ENCODE data around the gene ELF1. TPM values are rescaled to one million over a fixed set of nuclear protein-coding genes. Genes with fewer than 3 reads are reported as not detected.

ELF1 gene
- polyA plus RNA-seq, 1 of the 3 experiments (the other 2 are of a cell fraction) = 11.1 TPM

DNA sequence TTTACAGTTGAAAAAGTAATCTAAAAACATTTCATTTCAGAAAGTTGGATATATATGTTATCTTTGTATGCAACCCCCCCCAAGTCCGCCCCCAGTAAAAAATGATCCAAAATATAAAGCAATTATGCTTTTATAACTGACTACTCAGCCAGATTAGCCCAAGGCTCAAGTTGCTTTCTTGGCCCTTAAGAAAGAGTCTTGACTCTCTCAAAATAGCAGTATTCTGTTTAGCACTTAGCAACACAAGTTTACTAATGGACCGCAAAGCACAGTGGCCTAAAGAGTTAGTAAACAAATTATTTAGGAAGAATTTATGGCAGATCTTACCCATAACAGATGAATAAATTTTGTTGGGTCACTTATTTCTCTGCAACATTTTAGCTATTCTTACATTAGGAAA is 86.9 kb downstream of the ELF1 start:
- 97% methylated on average over 2 of the region's 2 CpGs for WGBS (ENCODE audit: low lambda C conversion rate)
- Histone ChIP-seq H3K27me3 (ENCODE audit: insufficient read depth) (no peaks in the 10 kb centered on the region), H3K9ac (no peak overlapping the region), H3K27ac (ENCODE audit: low read depth in 2 of 2, low read length in 1 of 2) (no peak overlapping the region), H3K4me3 (ENCODE audit: low read depth in 2 of 2, low read length in 1 of 2) (no peak overlapping the region), H3K4me1 (ENCODE audit: control insufficient read depth in 1 of 2, insufficient read depth in 2 of 2, low read depth in 1 of 2, low read length in 1 of 2) (no peaks in the 10 kb centered on the region; a peak in 1 of 4 replicates), H3K79me2 (ENCODE audit: insufficient read depth) (no peaks in the 10 kb centered on the region), H2AFZ (ENCODE audit: low read depth) (no peak overlapping the region), H3K9me2 (no peaks in the 10 kb centered on the region), H3K4me2 (no peak overlapping the region), H4K20me1 (ENCODE audit: insufficient read depth) (no peaks in the 10 kb centered on the region), H3K36me3 (replicated peaks in 1 of 2; ENCODE audit: control insufficient read depth in 1 of 2, insufficient read depth in 2 of 2, low read length in 1 of 2) (peaks cover 12 to 13% of the 10 kb centered on the region in 2 experiments), H3F3A (replicated peaks; ENCODE audit: insufficient read depth) (no peaks in the 10 kb centered on the region), H3K9me3 (no peaks in the 10 kb centered on the region)
- POLR2A ChIA-PET = no interaction called here
- CTCF ChIA-PET = no interaction called here
- TF ChIP-seq MXI1 (IDR thresholded peaks at IDR 0.05; ENCODE audit: low read depth, low read length) (no peak), ELF1 (IDR thresholded peaks at IDR 0.05) (no peak), GATA2 (CRISPR knock-in tag; IDR thresholded peaks at IDR 0.05) (no peak), RFX5 (IDR thresholded peaks at IDR 0.05; ENCODE audit: low read length) (no peak), TEAD4 (IDR thresholded peaks at IDR 0.05; ENCODE audit: borderline replicate concordance, insufficient read depth) (no peak), SMC3 (IDR thresholded peaks at IDR 0.05; ENCODE audit: low read depth, low read length) (no peak), RAD21 (IDR thresholded peaks at IDR 0.05; ENCODE audit: low read length) (no peak), RCOR1 (IDR thresholded peaks at IDR 0.05; ENCODE audit: low read length) (no peak), GABPA (IDR thresholded peaks at IDR 0.05; ENCODE audit: low read depth) (no peak), EZH2phosphoT487 (IDR thresholded peaks at IDR 0.05; ENCODE audit: borderline replicate concordance, low read depth) (no peak), FOXM1 (IDR thresholded peaks at IDR 0.05; ENCODE audit: low read depth) (no peak), YY1 (IDR thresholded peaks at IDR 0.05; ENCODE audit: low read depth) (no peak), SIN3A (IDR thresholded peaks at IDR 0.05; ENCODE audit: borderline replicate concordance, low read depth, low read length) (no peak), CHD2 (IDR thresholded peaks at IDR 0.05; ENCODE audit: low read length, partially characterized antibody) (no peak), FOSL2 (IDR thresholded peaks at IDR 0.05; ENCODE audit: borderline replicate concordance, low read depth) (no peak), POLR2AphosphoS5 (IDR thresholded peaks at IDR 0.05; ENCODE audit: low read depth, low read length) (no peak)
- TF ChIP-seq, protein P1, sequence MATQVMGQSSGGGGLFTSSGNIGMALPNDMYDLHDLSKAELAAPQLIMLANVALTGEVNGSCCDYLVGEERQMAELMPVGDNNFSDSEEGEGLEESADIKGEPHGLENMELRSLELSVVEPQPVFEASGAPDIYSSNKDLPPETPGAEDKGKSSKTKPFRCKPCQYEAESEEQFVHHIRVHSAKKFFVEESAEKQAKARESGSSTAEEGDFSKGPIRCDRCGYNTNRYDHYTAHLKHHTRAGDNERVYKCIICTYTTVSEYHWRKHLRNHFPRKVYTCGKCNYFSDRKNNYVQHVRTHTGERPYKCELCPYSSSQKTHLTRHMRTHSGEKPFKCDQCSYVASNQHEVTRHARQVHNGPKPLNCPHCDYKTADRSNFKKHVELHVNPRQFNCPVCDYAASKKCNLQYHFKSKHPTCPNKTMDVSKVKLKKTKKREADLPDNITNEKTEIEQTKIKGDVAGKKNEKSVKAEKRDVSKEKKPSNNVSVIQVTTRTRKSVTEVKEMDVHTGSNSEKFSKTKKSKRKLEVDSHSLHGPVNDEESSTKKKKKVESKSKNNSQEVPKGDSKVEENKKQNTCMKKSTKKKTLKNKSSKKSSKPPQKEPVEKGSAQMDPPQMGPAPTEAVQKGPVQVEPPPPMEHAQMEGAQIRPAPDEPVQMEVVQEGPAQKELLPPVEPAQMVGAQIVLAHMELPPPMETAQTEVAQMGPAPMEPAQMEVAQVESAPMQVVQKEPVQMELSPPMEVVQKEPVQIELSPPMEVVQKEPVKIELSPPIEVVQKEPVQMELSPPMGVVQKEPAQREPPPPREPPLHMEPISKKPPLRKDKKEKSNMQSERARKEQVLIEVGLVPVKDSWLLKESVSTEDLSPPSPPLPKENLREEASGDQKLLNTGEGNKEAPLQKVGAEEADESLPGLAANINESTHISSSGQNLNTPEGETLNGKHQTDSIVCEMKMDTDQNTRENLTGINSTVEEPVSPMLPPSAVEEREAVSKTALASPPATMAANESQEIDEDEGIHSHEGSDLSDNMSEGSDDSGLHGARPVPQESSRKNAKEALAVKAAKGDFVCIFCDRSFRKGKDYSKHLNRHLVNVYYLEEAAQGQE (IDR thresholded peaks at IDR 0.05; ENCODE audit: low read depth, low read length) = no peak
- TF ChIP-seq, protein P2, sequence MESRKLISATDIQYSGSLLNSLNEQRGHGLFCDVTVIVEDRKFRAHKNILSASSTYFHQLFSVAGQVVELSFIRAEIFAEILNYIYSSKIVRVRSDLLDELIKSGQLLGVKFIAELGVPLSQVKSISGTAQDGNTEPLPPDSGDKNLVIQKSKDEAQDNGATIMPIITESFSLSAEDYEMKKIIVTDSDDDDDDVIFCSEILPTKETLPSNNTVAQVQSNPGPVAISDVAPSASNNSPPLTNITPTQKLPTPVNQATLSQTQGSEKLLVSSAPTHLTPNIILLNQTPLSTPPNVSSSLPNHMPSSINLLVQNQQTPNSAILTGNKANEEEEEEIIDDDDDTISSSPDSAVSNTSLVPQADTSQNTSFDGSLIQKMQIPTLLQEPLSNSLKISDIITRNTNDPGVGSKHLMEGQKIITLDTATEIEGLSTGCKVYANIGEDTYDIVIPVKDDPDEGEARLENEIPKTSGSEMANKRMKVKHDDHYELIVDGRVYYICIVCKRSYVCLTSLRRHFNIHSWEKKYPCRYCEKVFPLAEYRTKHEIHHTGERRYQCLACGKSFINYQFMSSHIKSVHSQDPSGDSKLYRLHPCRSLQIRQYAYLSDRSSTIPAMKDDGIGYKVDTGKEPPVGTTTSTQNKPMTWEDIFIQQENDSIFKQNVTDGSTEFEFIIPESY (IDR thresholded peaks at IDR 0.05; ENCODE audit: borderline replicate concordance, low read depth) = no peak
- TF ChIP-seq, protein P3, sequence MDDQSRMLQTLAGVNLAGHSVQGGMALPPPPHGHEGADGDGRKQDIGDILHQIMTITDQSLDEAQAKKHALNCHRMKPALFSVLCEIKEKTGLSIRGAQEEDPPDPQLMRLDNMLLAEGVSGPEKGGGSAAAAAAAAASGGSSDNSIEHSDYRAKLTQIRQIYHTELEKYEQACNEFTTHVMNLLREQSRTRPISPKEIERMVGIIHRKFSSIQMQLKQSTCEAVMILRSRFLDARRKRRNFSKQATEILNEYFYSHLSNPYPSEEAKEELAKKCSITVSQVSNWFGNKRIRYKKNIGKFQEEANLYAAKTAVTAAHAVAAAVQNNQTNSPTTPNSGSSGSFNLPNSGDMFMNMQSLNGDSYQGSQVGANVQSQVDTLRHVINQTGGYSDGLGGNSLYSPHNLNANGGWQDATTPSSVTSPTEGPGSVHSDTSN (IDR thresholded peaks at IDR 0.05) = no peak
- no peak for DNase-seq

Measured in SK-N-SH (cell line).